GM19438 (cell line): ENCODE data around the gene MYRFL.

Experiments used
- ATAC-seq: cut with Tn5 transposase; IDR thresholded peaks from one replicate; pipeline ENCODE4 v1.9.1; 2021; ENCODE audit warnings: low read depth; ENCODE audit not compliant: unreplicated experiment

Gene MYRFL

DNA sequence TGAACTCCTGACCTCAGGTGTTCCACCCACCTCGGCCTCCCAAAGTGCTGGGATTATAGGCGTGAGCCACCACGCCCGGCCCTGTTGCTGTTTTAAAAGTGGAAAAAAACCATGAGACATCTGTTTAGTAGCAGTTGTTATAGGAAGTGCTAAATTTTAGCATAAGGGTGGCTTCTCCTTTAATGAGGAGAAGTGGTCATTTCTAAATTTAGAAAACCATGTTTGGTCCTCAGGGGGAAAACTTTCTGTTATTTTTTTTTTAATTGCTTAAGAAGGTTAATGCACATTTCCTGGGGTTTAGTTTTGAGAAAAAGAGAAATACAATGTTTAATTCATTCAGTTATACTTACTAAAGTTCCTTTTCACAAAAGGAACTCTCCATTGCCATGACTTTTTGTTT lies 102.1 kb downstream of the MYRFL start:
- ATAC-seq: no peak

DNA sequence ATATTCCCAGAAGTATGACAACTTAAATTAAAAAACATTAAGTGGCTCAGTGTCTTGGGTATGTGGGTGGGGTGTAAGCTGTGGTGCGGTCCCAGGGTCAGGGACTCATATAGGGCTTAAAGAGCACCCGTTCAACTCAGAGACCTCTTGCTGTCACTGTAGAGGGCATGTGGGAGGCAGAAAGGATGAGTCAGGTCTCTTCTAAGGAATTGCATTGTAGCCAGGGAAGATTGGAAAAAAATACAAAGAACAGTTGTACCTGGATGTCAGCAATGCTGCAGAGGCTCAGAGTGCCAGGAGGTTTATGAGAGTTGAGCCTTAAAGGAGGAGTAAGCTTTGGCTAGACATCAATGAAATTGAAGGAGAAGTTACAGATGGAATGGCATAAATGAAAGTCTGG lies 104.1 kb downstream of the MYRFL start:
- ATAC-seq: no peak

DNA sequence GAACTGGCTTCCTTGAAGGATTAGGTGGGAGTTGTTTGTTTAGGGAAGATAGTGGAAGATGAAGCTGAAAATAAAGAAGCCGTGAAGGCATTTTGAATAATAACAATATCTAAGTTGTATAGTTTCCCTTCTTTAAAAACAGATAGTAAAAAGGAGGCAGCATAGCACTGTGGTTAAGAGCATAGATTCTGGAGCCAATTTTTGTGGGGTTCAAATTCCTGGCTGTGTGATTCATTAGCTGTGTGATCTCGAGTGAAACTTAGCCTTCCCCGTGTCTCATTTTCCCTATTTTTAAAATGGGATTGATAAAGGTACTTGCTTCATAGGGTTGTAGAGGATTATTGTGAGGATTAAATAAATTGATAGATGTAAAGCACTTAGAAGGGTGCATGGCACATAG lies 104.5 kb downstream of the MYRFL start:
- no peak for ATAC-seq

DNA sequence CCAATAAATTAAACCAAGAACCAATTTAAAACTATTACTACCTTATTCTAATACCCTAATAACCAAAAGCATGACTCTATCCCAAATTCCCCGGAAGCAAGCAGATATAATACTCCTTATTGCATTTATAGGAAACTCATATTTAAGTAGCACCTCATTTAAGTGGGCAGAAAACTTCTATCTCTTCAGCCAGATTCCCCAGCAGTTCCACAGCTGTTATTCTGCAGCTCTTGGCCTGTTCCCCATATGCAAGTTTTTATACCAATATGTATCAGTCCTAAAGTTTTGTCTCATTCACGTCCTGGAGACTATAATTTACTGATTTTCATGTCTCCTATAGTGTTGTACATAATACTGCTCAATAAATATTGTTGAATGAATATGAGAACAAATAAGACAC lies 106.5 kb downstream of the MYRFL start:
- ATAC-seq: no peak

DNA sequence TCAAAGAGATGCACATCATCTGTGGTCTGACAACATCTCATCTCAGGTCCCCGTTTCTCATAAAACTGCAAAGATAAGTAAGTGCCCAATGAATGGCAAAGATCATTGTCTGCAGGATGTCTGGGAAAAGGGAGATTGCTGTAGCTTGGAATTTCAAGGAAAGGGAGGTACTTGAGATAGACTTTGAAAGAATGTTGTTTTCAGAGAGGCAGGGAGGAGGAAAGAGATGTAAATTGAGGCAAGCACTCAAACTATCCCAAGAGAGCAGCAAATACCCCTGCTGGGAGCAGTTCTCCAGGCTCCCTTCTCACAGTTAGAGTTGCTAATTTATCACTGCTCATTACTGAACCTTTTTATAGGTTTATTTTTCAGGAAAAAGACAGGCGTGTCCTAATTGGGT lies 107.1 kb downstream of the MYRFL start:
- ATAC-seq: no peak

DNA sequence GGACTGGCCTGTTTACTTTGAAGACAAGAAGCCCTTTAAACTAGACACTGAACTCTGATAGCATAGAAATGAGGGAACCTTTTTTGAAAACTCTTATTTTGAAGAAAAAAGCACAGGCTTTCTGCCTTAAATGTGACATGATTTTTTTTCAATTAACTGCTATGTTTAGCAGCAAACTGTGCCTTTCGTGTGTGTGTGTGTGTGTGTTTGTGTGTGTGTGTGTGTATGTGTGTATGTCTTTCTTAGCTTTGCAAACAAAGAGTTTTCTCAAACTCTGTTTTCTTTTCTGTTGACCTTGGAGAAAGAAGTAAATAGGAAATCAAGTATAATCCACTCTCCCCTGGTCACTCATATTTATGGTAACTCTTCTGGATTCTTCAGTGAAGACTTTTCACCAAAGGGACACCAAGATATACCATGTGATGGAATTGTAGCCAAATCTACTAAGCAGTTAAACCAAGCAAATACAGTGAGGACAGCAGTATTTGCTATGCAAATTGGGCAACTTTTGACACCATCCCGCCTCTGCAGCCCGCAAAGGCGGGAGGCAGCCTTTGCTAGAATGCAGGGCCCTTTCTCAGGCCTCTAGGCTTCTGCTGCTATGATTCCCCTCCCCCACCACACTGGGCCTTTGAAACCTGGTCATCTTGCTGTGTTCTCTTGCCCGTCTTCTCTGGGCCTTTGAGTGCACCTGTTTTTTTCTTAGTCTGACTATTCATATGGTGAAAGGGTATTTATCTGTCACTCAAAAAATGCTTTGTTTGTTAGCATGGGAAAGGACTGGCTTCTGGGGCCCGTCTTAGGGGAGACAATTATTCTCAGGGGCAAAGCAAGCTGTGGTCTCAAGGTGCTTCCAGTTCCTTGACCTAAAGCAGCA lies 107.9 kb downstream of the MYRFL start:
- ATAC-seq: no peak

DNA sequence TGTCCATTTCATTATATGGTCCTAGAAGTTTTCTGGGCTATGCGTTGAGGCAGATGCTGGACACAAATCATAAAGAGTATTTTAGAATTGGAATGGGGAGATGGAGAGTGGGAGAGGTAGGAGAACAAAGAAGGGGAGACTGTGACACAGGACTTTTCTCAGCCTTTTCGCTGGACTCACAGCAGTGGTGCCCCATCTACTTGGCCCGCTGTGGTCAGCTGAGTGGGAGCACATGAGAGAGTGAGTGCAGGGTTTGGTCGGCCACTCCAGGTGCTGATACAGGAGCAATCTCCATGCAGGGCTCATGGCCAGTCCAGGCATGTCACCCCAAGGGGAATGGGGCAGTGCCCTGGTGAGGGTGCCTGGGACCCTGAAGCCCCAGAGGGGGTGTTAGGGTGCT lies 109.0 kb downstream of the MYRFL start:
- no peak for ATAC-seq

DNA sequence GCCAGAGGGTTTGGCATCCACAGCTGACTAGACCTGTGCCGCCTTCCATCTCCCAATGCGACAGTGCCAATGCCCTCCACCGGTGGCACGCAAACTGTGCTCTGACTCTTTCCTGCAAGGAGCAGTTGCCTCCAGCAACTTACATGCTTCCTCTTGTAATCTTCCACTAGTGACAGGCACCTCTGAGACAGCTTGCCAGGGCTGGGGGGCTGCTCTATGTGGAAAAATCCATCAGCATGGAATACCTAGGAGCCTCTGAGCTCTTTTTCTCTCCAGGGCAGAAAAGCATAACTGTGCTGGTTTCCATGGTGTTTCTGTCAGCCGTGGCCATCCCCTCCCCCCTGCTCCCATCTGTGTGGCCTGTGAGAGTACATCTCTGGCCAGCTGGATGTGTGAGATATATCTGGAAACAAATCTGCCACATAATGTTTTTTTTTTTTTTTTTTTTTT lies 110.6 kb downstream of the MYRFL start:
- no peak for ATAC-seq

DNA sequence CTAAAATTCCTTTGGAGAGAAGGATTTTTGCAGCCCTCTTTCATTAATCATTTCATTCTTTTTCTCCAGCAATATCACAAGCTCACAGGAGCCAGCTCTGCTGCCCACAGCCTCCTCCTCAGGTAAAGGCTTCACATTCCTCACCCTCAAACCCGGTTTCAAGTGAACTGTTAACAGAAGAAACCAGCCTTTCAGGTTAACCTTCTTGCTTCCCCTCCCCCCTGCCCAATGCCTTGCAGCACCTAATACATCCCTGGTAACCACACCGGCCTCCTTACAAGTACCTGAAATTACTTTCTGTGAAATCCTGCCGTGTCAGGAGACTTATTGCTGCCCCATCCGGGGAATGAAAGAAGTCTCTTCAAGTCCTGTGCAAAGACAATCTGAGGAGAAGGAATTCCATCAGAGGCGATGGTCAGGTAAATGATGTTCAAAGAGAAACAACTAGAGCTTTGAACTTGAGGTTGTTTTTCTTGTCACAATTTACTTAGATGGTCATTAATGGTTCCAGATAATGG lies 111.2 kb downstream of the MYRFL start:
- no peak for ATAC-seq

DNA sequence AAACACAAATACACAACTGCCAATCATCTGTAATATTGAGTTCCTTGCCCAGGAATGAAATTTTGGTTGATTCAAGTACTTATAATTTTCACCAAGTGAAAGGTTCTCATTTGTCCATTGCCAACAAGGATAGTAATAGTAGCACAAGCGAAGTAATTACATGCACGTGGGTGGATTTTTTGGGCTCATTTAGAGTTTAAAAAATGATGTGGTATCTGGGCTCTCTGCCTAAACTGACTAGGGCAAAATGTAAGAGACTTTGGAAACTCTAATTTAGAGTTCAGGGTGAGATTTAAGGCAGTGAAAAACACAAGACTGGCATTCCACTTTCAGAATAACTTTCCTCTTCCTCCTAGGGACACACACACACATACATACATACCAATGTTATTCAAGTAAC lies 111.7 kb downstream of the MYRFL start:
- ATAC-seq: no peak

DNA sequence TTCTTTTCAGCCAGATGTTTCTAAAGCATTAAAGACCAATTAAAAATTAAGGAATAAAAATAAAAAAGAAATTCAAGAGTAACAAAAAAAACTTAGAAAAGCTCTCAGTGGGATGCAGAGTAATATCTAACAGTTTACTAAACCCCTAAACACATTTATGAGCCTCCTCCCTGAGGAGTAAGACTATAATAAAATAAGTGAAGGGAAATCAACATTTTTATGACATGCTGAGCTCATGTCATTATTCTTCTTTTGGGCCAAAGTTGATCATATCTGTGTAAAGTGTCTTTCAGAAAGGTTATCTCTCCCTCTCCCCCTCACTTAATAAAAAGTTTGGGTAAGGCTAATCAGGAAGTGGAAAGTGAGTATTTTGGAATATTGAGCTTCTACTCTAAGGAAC lies 122.1 kb downstream of the MYRFL start:
- no peak for ATAC-seq

DNA sequence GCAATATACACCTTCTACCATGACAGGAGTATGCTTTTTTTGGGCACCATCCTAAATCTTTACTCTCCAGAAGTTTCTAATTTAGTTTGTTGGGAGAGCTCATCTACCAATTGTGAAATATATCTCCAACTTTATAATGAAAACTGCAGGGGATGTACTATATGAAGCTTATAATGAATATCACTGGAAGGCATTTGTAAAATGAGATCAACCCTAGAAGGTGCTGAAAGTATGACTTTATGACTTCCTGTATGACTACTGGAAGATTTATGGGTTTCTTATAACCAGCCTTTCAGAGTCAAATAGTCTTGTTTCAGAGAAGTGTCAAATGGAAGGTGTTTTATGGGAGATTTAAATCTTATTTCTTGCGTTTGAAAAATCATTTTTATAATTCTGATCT lies 122.9 kb downstream of the MYRFL start:
- ATAC-seq: no peak

DNA sequence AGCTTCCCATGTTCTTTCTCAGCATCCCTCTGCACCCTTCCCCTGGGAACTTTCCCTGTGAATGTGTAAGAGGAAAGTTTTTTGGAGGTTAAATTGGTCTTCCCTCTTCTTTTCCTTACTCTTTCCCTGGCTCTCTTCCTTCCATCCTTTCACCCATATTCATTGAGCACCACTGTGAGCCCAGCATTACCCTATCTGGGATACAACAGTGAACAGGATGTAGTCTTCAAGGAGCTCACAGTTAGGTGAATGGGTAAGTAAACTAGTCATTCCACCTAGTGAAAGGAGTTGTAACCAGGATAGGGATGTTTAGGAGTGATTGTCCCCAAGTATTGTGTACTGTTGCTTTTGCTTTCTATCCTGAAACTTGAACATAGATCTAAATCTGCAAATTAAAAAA lies 123.8 kb downstream of the MYRFL start:
- no peak for ATAC-seq

DNA sequence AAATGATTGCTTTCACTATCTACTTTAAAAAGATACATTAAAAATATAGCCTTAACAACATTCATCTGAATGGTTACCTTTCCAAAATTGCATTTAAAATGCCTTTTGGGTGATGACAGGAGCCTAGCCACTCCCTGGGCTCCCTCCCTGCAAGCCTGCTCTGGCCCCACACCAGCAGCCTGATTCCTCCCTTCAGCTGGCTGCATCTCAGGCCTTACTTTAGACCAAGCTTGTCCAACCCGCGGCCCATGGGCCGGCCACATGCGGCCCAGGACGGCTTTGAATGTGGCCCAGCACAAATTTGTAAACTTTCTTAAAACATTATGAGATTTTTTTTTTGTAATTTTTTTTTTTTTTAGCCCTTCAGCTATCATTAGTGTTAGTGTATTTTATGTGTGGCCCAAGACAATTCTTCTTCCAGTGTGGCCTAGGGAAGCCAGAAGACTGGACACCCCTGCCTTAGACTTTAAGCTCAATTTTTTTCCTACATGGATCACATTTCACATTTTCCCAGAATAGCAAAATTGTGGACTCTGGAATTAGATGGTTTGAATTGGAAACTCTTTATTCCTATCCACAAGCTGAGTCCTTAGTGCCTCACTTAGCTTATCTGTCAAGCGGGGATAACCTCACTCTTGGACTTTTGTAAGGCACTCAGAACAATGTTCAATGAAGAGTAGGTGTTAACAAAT lies 124.4 kb downstream of the MYRFL start:
- ATAC-seq: no peak

DNA sequence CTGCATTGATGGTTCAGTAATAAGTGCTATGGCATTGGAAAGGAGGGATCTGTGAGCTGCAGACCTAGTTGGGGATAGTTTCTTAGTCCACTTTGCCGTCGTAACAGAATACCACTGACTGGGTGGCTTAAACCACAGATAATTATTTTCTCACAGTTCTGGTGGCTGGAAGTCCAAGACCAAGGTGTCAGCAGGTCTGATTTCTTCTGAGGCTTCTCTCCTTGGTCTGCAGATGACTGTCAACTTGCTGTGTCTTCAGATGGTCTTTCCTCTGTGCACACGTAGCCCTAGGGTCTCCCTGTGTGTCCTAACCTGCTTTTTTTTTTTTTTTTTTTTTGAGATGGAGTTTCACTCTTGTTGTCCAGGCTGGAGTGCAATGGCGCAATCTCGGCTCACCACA lies 126.1 kb downstream of the MYRFL start:
- no peak for ATAC-seq

DNA sequence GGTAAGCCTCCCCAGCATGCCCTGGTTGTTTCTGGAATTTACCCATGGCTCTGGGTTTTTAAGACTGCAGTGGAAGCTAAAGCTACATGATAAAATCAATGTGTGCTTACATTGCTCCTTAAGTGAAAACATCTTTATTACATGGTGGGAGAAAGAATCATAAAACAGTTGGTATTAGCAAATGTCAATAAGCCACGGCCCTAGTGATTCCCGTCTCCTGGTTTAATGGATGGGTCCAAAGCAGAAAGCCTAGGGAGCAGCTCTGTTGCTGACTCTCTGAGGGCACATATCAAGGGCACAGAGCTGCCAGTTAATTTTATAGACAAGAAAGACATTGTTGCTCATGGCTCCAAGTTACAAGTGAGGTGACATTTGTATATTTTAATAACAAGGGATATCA lies 127.9 kb downstream of the MYRFL start:
- ATAC-seq: no peak

DNA sequence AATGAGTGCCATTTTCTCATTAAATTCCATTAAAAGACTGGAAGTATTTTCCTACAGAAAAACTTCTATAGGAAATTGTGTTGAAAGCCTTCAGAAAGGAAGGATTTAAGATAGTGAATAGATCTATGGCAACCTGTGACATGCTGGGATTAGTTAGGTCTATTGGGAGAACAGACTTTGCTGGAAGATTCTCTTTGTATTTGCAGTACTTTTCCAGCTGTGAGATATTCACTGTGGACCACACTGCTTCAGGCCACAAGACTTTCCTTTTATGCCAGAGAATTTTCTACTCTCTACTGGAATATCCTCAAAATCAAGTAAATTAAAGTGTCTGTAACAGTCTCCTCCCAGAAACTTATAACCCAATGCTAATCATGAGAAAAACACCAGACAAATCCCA lies 136.2 kb downstream of the MYRFL start:
- ATAC-seq: no peak

DNA sequence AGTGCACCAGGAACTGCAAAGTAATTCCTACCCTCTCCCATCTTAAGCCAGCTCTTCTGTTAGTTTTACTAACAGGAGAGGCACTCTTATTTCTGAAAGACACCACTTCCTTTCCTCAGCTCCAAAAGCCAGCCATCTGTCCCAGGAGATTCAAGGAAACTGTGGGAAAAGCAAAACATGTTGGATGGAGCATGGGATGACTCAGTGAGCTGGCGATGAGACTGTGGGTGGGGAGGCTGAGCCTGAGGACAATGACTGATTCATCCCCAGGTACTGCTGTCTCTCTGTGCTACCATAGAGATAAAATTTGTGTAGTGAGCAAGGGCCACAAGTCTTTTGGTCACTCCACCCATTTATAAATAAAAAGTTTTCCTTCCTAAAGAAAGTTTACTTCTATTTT lies 141.4 kb downstream of the MYRFL start:
- ATAC-seq: no peak

DNA sequence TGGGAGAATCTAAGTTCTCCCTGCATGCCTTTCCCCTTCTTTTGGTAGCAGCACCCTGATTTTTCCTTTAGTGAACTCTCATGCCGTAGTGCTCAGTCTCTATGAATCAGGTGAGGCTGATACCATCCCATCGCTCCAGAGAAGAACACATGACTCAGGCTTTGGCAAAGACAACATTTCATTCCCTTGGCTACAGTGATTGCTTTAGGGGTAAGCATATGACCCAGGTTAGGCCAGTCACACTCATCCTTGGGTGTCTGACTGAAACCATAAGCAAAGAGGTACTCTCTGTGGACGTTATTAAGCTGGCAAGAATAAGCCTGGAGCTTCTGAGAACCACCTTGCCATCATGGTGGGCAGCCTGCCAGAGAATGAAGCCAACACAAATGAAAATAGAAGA lies 141.8 kb downstream of the MYRFL start:
- no peak for ATAC-seq

DNA sequence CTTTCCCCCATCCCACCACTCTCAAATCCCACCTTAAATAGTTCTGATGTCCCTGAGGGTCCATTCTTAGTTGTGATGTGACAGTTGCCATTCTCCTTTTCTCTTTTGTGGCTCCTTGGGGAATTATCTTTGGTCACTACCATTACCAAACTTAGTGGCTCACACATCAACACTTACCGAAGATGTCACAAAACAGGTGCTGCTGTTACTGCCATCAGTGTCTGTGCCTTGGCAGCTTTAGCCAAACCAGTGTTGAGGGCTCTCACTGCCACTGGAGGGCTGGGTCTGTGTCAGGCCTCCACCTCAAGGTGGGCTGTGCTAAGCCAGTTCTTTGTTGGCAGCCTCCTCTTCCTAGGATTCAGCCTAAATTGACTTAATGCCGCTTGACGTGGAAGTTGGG lies 144.0 kb downstream of the MYRFL start:
- no peak for ATAC-seq

DNA sequence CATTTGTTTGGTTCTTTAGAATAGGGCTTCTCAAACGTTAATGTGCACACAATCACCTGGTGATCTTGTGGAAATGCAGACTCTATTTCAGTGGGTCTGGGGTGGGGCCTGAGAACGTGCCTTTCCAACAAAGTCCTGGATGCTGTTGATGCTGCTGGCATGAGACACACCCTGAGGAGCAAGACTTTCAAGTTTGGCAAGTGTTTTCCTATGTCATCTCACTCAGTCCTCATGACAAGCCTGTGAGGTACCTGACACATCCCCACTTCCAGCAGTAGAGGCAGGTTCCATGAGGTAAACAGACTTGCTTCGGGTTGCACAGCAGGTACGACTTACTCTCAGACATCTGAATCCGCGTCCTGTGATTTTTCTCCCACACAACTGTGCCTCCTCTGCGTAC lies 147.1 kb downstream of the MYRFL start:
- no peak for ATAC-seq

DNA sequence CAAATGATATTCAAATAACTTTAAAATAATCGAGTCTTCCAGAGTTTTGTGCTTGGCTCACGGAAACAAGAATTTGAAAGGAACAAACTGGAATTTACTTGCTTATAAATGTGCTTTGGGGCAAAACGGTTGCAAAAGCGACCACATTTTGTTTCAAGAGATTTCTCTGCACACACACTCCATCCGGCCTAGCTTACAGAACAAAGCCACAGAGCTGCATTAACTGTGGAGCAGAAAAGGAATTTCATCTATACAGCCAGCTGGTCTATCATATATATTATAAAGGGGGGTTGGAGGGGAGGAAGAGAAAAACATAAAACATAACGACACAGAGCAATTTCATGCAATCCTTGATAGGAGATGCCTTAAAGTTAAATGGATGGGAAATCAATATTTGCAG lies 153.0 kb downstream of the MYRFL start:
- ATAC-seq: no peak
